Epithelial cell of alveolus of lung (primary cell): ENCODE results near the gene SLC38A1. TPM values are rescaled to one million over a fixed set of nuclear protein-coding genes. Genes with fewer than 3 reads are reported as not detected.

Experiments used
- total RNA-seq: library from RNA; depleted of rRNA; stranded (reverse); fragments of >200 nt; gene quantifications from 2 replicates; pipeline ENCODE4 v1.2.1, GENCODE V29; 2015

Gene SLC38A1
- 23.6 and 66.7 TPM in 2 replicates for total RNA-seq

DNA sequence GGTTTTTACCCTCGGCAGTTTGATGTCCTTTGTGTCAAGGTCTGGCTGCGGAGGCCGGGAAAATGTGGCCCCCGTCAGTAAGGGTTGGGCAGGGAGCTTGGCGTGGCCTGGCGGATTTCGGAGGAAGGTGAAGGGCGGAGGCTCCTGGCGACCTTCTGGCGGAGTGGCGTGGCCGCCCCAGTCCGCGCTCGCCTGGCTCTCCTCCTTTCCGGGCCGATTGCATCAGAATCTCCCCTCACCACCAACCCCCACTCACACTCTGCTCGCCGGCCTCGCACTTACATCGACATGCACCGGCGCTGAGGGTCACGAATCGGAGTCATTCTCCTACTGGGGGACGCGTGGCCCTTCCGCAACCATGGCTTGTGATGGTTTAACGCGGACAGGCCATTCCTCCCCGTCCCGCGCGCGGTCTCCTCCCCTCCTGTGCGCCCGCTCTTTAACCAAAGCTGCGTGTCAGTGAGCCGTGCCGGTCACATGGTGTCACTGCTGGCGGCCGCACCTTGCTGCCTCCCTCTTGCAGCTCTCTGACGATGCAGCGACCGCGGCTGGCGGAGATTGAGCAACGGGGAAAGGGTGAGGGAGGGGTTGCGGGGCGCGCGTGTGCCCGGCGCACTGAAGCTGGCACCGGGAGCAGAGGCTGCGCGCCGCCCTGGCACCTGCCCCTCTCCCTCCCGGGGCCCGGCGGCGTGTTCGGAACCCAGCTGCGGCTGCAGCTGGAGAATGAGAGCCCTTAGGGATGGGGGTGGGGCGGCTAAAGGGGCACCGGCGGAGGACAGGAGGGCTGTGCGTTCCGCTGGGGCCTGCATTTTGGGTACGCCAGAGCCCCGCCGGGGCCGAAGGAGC is at the start of gene SLC38A1:
Gene SLC38A1 (minus strand): TSS at position 461 of the 846 bp plus-strand sequence. CDS start 29,243 bp downstream, outside the sequence.

Other genes starting within 250 kb of the SLC38A1 start
- gene SLC38A2, start 103.7 kb upstream of the SLC38A1 start, total RNA-seq = 358 and 452 TPM in 2 replicates